Mesendoderm (in vitro differentiated cells): ENCODE data around the gene KIZ.
A peak's percentile ranks its signal among the peaks of the same experiment; 100 is the strongest.
"Not testable (repeated sequence)": the region's sequence is repeated elsewhere in the genome, so short reads cannot be mapped to it uniquely, and the experiment has no call there.

ENCODE experiments used
- DNase-seq: peaks from one replicate; pipeline ENCODE4 v3.0.0; 2013
- H2AK5ac ChIP-seq: 2 replicates; pipeline ENCODE4 v1.6.1; 2013; ENCODE audit warnings: low read length, inconsistent platforms
- H2BK120ac ChIP-seq: 2 replicates; pipeline ENCODE4 v1.6.1; 2013; ENCODE audit warnings: low read depth, mild to moderate bottlenecking, low read length, moderate library complexity, mixed read lengths
- H2BK15ac ChIP-seq: replicated peaks from 2 replicates; pipeline ENCODE4 v1.6.1; 2013; ENCODE audit warnings: low read depth, mild to moderate bottlenecking, moderate library complexity
- H2BK5ac ChIP-seq: 2 replicates; pipeline ENCODE4 v1.6.1; 2013; ENCODE audit warnings: low read length, inconsistent platforms
- H3K18ac ChIP-seq: 2 replicates; pipeline ENCODE4 v1.6.1; 2013; ENCODE audit warnings: mild to moderate bottlenecking, low read length, mixed read lengths
- H3K23ac ChIP-seq: one replicate; pipeline ENCODE4 v1.6.1; 2013; ENCODE audit warnings: low read length
- H3K27ac ChIP-seq: 2 replicates; pipeline ENCODE4 v1.5.1; 2013; ENCODE audit warnings: low read depth, mild to moderate bottlenecking, inconsistent platforms, low read length, moderate library complexity
- H3K27me3 ChIP-seq: 2 replicates; pipeline ENCODE4 v1.6.1; 2013; ENCODE audit warnings: low read length, control low read depth, mild to moderate bottlenecking, inconsistent platforms; ENCODE audit not compliant: insufficient read depth, poor library complexity
- H3K36me3 ChIP-seq: 2 replicates; pipeline ENCODE4 v1.6.1; 2013; ENCODE audit warnings: low read length, inconsistent platforms; ENCODE audit not compliant: control insufficient read depth, insufficient read depth
- H3K4ac ChIP-seq: one replicate; pipeline ENCODE4 v1.6.1; 2013; ENCODE audit warnings: low read depth, mild to moderate bottlenecking, low read length, moderate library complexity
- H3K4me1 ChIP-seq: 2 replicates; pipeline ENCODE4 v1.6.1; 2013; ENCODE audit warnings: low read depth, low read length, inconsistent platforms; ENCODE audit not compliant: control insufficient read depth
- H3K4me2 ChIP-seq: 2 replicates; pipeline ENCODE4 v1.6.1; 2013; ENCODE audit warnings: low read length
- H3K4me3 ChIP-seq: 2 replicates; pipeline ENCODE4 v1.5.1; 2013; ENCODE audit warnings: mild to moderate bottlenecking, low read length
- H3K56ac ChIP-seq: one replicate; pipeline ENCODE4 v1.6.1; 2013; ENCODE audit warnings: low read length
- H3K79me1 ChIP-seq: 2 replicates; pipeline ENCODE4 v1.6.1; 2013; ENCODE audit warnings: low read length, inconsistent platforms
- H3K79me2 ChIP-seq: 2 replicates; pipeline ENCODE4 v1.6.1; 2013; ENCODE audit warnings: mild to moderate bottlenecking, low read length; ENCODE audit not compliant: control insufficient read depth, insufficient read depth
- H3K9ac ChIP-seq: 2 replicates; pipeline ENCODE4 v1.6.1; 2013; ENCODE audit warnings: low read length, inconsistent platforms
- H4K5ac ChIP-seq: one replicate; pipeline ENCODE4 v1.6.1; 2013; ENCODE audit warnings: low read length
- H4K8ac ChIP-seq: one replicate; pipeline ENCODE4 v1.6.1; 2013; ENCODE audit warnings: low read depth, mild to moderate bottlenecking, control low read depth, low read length, moderate library complexity
- WGBS: extraction: QIAGEN DNeasy Blood & Tissue Kit; methylation state at CpG from one replicate; pipeline ENCODE4 v1.1.7; 2013; ENCODE audit warnings: low lambda C conversion rate, missing lambda C conversion rate; ENCODE audit not compliant: insufficient coverage; ENCODE audit errors: extremely low coverage; 5-methylcytosine and 5-hydroxymethylcytosine counted together

The KIZ gene

GRCh38 chr20:21166801-21167200 lies 40.9 kb downstream of the KIZ start:
- no peaks in the 10 kb centered on the region for H3K4me1 ChIP-seq
- no peak overlapping the region for H3K9ac ChIP-seq
- no peak overlapping the region for H2AK5ac ChIP-seq
- H3K27ac ChIP-seq: no peak overlapping the region
- no peaks in the 10 kb centered on the region for H3K79me1 ChIP-seq
- no peaks in the 10 kb centered on the region for H3K79me2 ChIP-seq
- H3K18ac ChIP-seq: no peak overlapping the region
- no peak overlapping the region for H3K56ac ChIP-seq
- no CpG with 5 or more reads among the region's 2 CpGs for WGBS
- no peaks in the 10 kb centered on the region for H3K36me3 ChIP-seq
- no peak overlapping the region for H4K5ac ChIP-seq
- no peak overlapping the region for H3K23ac ChIP-seq
- H3K4me2 ChIP-seq: no peak overlapping the region
- peak; percentile 36 for DNase-seq
- no peak overlapping the region for H3K4ac ChIP-seq
- H3K27me3 ChIP-seq: no peaks in the 10 kb centered on the region
- no peak overlapping the region for H3K4me3 ChIP-seq
- no peak overlapping the region for H2BK15ac ChIP-seq
- H4K8ac ChIP-seq: no peak overlapping the region
- no peak overlapping the region for H2BK5ac ChIP-seq
- no peak overlapping the region for H2BK120ac ChIP-seq

GRCh38 chr20:21167261-21167660 lies 41.4 kb downstream of the KIZ start:
- H3K18ac ChIP-seq: no peak overlapping the region
- DNase-seq: no peak
- H2AK5ac ChIP-seq: no peak overlapping the region
- no peak overlapping the region for H2BK120ac ChIP-seq
- no peak overlapping the region for H4K8ac ChIP-seq
- no peaks in the 10 kb centered on the region for H3K36me3 ChIP-seq
- no peaks in the 10 kb centered on the region for H3K79me2 ChIP-seq
- no peaks in the 10 kb centered on the region for H3K4me1 ChIP-seq
- H3K23ac ChIP-seq: no peak overlapping the region
- H3K4ac ChIP-seq: no peak overlapping the region
- no peak overlapping the region for H3K4me2 ChIP-seq
- H3K27ac ChIP-seq: no peak overlapping the region
- H3K56ac ChIP-seq: no peak overlapping the region
- no peak overlapping the region for H2BK15ac ChIP-seq
- no peaks in the 10 kb centered on the region for H3K27me3 ChIP-seq
- no peak overlapping the region for H2BK5ac ChIP-seq
- H3K79me1 ChIP-seq: no peaks in the 10 kb centered on the region
- no CpG with 5 or more reads among the region's 5 CpGs for WGBS
- no peak overlapping the region for H3K9ac ChIP-seq
- no peak overlapping the region for H4K5ac ChIP-seq
- no peak overlapping the region for H3K4me3 ChIP-seq

GRCh38 chr20:21168061-21168460 lies 42.2 kb downstream of the KIZ start:
- not testable (repeated sequence) for H3K18ac ChIP-seq, H3K23ac ChIP-seq, H3K9ac ChIP-seq, H3K27ac ChIP-seq, H3K4me2 ChIP-seq, H3K4me3 ChIP-seq, DNase-seq, H2AK5ac ChIP-seq, H2BK5ac ChIP-seq, H2BK15ac ChIP-seq, H3K4me1 ChIP-seq, H4K5ac ChIP-seq, H2BK120ac ChIP-seq, H3K4ac ChIP-seq, H4K8ac ChIP-seq, H3K79me1 ChIP-seq, H3K36me3 ChIP-seq, H3K27me3 ChIP-seq, H3K56ac ChIP-seq, H3K79me2 ChIP-seq
- WGBS: no CpG with 5 or more reads among the region's 3 CpGs

GRCh38 chr20:21172626-21173025 lies 46.7 kb downstream of the KIZ start:
- H3K56ac ChIP-seq: no peak overlapping the region
- no peak overlapping the region for H3K9ac ChIP-seq
- H3K27ac ChIP-seq: no peak overlapping the region
- no peaks in the 10 kb centered on the region for H3K79me2 ChIP-seq
- H2BK15ac ChIP-seq: no peak overlapping the region
- no peaks in the 10 kb centered on the region for H3K27me3 ChIP-seq
- no peak overlapping the region for H3K4ac ChIP-seq
- DNase-seq: no peak
- no peak overlapping the region for H3K23ac ChIP-seq
- H2AK5ac ChIP-seq: no peak overlapping the region
- no peaks in the 10 kb centered on the region for H3K4me1 ChIP-seq
- whole genome bisulfite sequencing: no CpG with 5 or more reads among the region's 2 CpGs
- H4K5ac ChIP-seq: no peak overlapping the region
- H2BK5ac ChIP-seq: no peak overlapping the region
- no peaks in the 10 kb centered on the region for H3K36me3 ChIP-seq
- H3K79me1 ChIP-seq: no peaks in the 10 kb centered on the region
- H3K18ac ChIP-seq: no peak overlapping the region
- no peak overlapping the region for H3K4me3 ChIP-seq
- no peak overlapping the region for H2BK120ac ChIP-seq
- H4K8ac ChIP-seq: no peak overlapping the region
- H3K4me2 ChIP-seq: no peak overlapping the region

GRCh38 chr20:21173485-21173884 lies 47.6 kb downstream of the KIZ start:
- H4K8ac ChIP-seq: no peak overlapping the region
- H3K4me2 ChIP-seq: no peak overlapping the region
- no CpG with 5 or more reads among the region's 2 CpGs for WGBS
- no peak overlapping the region for H3K18ac ChIP-seq
- no peak overlapping the region for H3K27ac ChIP-seq
- no peak overlapping the region for H3K23ac ChIP-seq
- no peak overlapping the region for H3K9ac ChIP-seq
- no peaks in the 10 kb centered on the region for H3K27me3 ChIP-seq
- H3K36me3 ChIP-seq: no peaks in the 10 kb centered on the region
- H2BK5ac ChIP-seq: no peak overlapping the region
- DNase-seq: no peak
- H2BK120ac ChIP-seq: no peak overlapping the region
- H4K5ac ChIP-seq: no peak overlapping the region
- H3K4me3 ChIP-seq: no peak overlapping the region
- H3K4me1 ChIP-seq: no peaks in the 10 kb centered on the region
- no peak overlapping the region for H3K4ac ChIP-seq
- no peaks in the 10 kb centered on the region for H3K79me1 ChIP-seq
- no peaks in the 10 kb centered on the region for H3K79me2 ChIP-seq
- H2AK5ac ChIP-seq: no peak overlapping the region
- no peak overlapping the region for H2BK15ac ChIP-seq
- no peak overlapping the region for H3K56ac ChIP-seq

DNA sequence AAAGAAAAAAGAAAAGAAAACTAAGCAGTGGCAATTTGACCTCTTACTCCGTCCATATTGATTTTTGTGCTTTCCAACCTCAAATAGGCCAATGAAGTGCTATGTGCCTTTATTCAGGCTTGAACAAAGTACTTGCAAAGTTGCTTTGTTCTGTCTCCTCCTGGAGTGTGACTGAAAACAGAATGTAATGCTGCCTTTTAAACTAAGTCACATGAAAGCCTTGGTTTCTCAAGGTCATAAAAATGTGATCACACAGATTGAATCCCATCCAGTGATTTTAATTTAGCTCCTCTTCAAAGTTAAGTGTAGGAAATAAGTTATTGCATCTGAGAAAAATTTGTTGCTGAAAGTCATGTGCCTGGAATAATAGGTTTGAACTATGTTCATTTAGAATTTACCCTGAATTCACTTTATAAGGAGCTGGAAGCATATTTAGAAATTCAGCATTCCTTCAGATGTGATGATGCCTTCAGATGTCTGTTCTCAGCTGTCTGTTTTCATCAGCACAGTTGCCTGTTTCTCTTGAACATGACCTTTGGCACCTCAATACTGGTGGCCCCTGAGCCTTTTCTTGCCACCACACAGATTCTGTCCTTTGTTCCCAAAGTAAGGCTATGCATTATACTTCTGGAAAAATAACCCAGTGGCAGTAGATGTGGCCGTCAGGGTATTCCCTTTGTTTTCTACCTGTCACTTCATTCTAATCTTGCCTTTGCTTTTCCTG lies 48.8 kb downstream of the KIZ start:
- Histone ChIP-seq H2BK15ac (no peak overlapping the region), H3K4me2 (no peak overlapping the region), H3K27me3 (no peaks in the 10 kb centered on the region), H3K18ac (no peak overlapping the region), H3K9ac (no peak overlapping the region), H3K36me3 (no peaks in the 10 kb centered on the region), H2AK5ac (no peak overlapping the region), H3K27ac (no peak overlapping the region), H3K4me1 (no peaks in the 10 kb centered on the region), H3K79me1 (no peaks in the 10 kb centered on the region), H3K4me3 (no peak overlapping the region), H4K5ac (no peak overlapping the region), H2BK5ac (no peak overlapping the region), H2BK120ac (no peak overlapping the region), H3K23ac (no peak overlapping the region), H3K56ac (no peak overlapping the region), H3K4ac (no peak overlapping the region), H4K8ac (no peak overlapping the region), H3K79me2 (no peaks in the 10 kb centered on the region)
- no peak for DNase-seq
- no CpG with 5 or more reads among the region's 2 CpGs for WGBS
